Activated naive CD4-positive, alpha-beta T cell treated with anti-CD3 and anti-CD28 coated beads, Interleukin-2, amount 50 U/mL, for 72 hours (primary cell): ENCODE data around the gene BRD3. TPM values are rescaled to one million over a fixed set of nuclear protein-coding genes. Genes with fewer than 3 reads are reported as not detected.
"Not testable (repeated sequence)": the region's sequence is repeated elsewhere in the genome, so short reads cannot be mapped to it uniquely, and the experiment has no call there.

Experiments
- ATAC-seq, 2 donors: fragments of 150-1000 bp; cut with Tn5 transposase; 2 replicates each; pipeline ENCODE4 v1.10.0; 2021; ENCODE audit warnings: mild to moderate bottlenecking in 2 of 2, moderate library complexity in 2 of 2
- DNase-seq, 2 donors: peaks; one replicate each; pipeline ENCODE4 v3.0.0; 2021 to 2022; ENCODE audit warnings: low spot score in 2 of 2
- H3K27ac Mint-ChIP-seq, 2 donors: one replicate each; pipeline ENCODE4 v1.8.0; 2022; ENCODE audit warnings: mild to moderate bottlenecking in 2 of 2, mixed read lengths in 2 of 2
- H3K36me3 Mint-ChIP-seq, 2 donors: one replicate each; pipeline ENCODE4 v1.8.0; 2022; ENCODE audit warnings: mixed read lengths in 2 of 2
- H3K9me3 Mint-ChIP-seq, 2 donors: one replicate each; pipeline ENCODE4 v1.8.0; 2022; ENCODE audit warnings: mixed read lengths in 2 of 2
- total RNA-seq, 2 donors: library from RNA; stranded (reverse); gene quantifications; one replicate each; pipeline ENCODE4 v1.2.3, GENCODE V29; 2022

BRD3 gene
- total RNA-seq, 2 donors from 2014 or later = 24.6 to 29.5 TPM

DNA sequence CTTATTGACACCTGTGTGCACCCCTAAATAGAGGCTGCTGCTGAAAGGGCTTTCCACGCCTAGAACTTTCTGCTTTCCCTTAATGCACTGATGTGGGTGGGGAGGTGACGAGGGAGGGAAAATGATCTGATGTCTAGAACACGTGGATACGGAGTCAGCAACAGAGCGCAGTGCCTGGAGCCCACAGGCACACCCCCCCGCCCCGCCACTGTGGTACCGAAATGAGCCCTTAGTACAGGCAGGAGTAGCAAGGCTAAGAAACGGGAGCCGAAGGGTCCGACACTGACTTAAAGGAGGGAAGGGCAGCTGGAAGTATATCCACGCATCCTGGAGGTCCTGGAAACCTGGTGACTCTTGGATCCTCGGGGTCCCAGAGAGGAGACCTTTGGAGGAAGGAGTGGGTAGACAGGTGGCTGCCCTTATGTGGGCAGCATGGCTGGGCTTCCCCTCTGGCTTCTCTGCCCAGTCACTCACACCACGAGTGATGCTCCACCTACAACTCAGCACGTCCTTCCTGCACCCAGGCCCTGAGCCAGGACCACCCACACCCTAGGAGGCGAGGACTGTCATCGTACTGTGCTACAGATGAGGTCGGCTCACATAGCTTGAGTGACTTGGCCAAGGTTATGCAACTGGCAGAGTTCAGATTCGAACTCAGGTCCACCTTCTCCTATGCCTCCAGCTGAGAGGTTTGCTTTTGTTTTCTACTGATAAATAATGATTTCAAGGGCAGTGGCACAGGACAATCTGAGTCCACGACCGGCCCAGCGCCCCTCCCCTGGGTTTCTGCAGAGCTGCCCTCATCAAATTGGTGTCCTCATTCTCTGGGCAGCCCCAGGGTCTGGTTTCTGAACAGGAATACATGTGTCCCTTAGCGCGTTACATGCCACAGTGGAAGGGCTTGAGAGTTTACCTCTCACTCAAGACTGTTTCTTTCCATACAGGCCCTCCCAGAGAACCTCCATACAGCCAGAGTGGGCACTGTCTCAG is 71.0 kb downstream of the BRD3 start:
- Mint-ChIP-seq H3K9me3 (no peaks in the 10 kb centered on the region), H3K36me3 (no peaks in the 10 kb centered on the region), H3K27ac (no peak overlapping the region)
- DNase-seq (no peak), ATAC-seq (no peak)

- H3K27ac Mint-ChIP-seq = no peak overlapping the region
- no peak for ATAC-seq
- no peaks in the 10 kb centered on the region for H3K9me3 Mint-ChIP-seq
- no peaks in the 10 kb centered on the region for H3K36me3 Mint-ChIP-seq
- DNase-seq = no peak
These were observed 72.6 kb downstream of the BRD3 start for GRCh38 chr9:133995012-133995896.

- DNase-seq = peak; percentile 78 to 89
- H3K36me3 Mint-ChIP-seq = no peaks in the 10 kb centered on the region
- no peak overlapping the region for H3K27ac Mint-ChIP-seq
- H3K9me3 Mint-ChIP-seq = no peaks in the 10 kb centered on the region
- ATAC-seq = peak; percentile 47 to 54
These were observed 73.3 kb downstream of the BRD3 start for GRCh38 chr9:133994353-133995011.

DNA sequence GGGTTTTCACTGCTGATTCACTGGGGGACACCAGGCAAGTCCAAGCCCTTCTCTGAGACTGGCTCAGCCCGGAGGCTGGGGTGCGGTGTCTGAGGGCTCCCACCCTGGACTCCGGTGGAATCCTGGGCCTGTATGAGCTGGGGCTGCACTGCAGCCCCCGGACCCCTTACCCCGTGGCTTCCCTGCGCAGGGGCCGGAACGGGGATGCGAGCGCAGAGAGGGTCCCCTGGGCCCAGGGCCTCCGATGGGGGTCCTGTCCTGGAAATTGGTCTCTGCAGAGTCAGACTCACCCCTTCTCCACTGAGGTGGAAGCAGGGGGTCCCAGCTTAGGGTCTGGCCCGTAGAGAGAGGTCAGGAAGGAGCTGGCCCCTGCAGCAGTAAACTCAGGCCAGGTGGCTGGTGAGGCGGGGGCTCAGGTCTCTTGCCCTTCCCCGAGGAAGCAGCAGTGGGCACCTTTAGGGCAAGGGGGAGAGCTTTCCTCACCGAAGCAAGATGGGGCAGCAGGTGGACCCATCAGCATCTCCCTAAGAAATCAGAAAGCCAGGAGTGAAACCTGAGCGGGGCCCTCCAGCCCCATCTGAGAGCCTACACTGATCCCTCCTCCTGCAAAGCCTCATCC is 74.1 kb downstream of the BRD3 start:
- ATAC-seq (no peak), DNase-seq (no peak)
- Mint-ChIP-seq H3K9me3 (no peaks in the 10 kb centered on the region), H3K27ac (no peak overlapping the region), H3K36me3 (no peaks in the 10 kb centered on the region)

- Mint-ChIP-seq H3K9me3 (no peaks in the 10 kb centered on the region), H3K36me3 (no peaks in the 10 kb centered on the region), H3K27ac (no peak overlapping the region)
- ATAC-seq (peak; percentile 70 to 84), DNase-seq (peak; percentile 66 to 74)
These were observed 74.8 kb downstream of the BRD3 start for GRCh38 chr9:133992780-133993634.

GRCh38 chr9:133991964-133992779 is 75.7 kb downstream of the BRD3 start, which contains the start of gene VAV2:
VAV2 (minus strand) TSS chr9:133992324; CDS start chr9:133992278, 46 bp downstream.
- Mint-ChIP-seq H3K27ac (no peak within 1 kb of the TSS), H3K36me3 (no peaks in the 10 kb centered on the region), H3K9me3 (no peaks in the 10 kb centered on the region)
- DNase-seq = peak; percentile 60 to 80
- ATAC-seq = peak; percentile 70 to 76

- H3K36me3 Mint-ChIP-seq = no peaks in the 10 kb centered on the region
- no peak overlapping the region for H3K27ac Mint-ChIP-seq
- H3K9me3 Mint-ChIP-seq = no peaks in the 10 kb centered on the region
- ATAC-seq = peak in 1 of 2 donors; percentile 13
- no peak for DNase-seq
These were observed 76.5 kb downstream of the BRD3 start for GRCh38 chr9:133991214-133991921.

- Mint-ChIP-seq H3K9me3 (no peaks in the 10 kb centered on the region), H3K36me3 (no peaks in the 10 kb centered on the region), H3K27ac (no peak overlapping the region)
- ATAC-seq = no peak
- no peak for DNase-seq
These were observed 77.2 kb downstream of the BRD3 start for GRCh38 chr9:133990366-133991213.

DNA sequence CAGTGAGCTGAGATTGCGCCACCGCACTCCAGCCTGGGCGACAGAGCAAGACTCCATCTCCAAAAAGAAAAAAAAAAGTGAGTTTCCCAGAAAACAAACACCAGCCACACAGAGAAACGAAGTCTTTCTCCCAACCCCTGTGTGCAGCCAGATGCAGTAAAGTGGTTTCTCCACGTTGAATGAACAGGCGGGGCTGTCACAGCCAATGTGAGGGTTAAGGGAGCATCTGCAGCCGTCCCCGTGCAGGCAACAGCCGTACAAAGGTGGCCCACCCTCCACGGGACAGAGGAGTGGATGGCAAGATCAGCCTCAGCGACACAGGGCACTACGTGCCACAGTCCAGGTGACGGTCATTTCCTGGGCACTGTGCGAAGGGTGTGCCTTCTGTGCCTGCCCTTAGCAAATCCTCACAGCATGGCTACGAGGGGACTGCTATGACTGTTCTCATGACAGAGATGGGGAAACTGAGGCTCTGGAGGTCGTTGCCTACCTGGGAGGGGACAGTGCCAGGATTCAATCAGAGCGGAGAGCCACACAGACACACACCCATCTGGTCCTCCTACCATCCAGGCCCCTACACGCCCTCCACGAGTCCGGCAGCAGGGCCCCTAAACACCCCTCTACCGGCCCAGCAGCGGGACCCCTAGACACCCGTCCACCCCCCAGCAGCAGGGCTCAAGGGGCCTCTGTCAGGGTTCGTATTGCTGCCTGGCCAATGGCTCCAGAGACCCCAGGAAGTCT is 78.0 kb downstream of the BRD3 start:
- Mint-ChIP-seq H3K36me3 (no peaks in the 10 kb centered on the region), H3K9me3 (no peaks in the 10 kb centered on the region), H3K27ac (no peak overlapping the region)
- DNase-seq = no peak
- ATAC-seq = no peak

DNA sequence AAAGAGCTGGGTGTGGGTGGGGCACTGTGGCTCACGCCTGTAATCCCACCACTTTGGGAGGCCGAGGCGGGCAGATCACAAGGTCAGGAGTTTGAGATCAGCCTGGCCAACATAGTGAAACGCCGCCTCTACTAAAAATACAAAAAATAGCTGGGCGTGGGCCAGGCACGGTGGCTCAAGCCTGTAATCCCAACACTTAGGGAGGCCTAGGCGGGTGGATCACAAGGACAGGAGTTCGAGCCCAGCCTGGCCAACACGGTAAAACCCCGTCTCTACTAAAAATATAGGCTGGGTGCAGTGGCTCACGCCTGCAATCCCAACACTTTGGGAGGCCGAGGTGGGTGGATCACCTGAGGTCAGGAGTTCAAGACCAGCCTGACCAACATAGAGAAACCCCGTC is 79.1 kb downstream of the BRD3 start:
- DNase-seq, H3K36me3 Mint-ChIP-seq, ATAC-seq, H3K27ac Mint-ChIP-seq, H3K9me3 Mint-ChIP-seq: not testable (repeated sequence)

DNA sequence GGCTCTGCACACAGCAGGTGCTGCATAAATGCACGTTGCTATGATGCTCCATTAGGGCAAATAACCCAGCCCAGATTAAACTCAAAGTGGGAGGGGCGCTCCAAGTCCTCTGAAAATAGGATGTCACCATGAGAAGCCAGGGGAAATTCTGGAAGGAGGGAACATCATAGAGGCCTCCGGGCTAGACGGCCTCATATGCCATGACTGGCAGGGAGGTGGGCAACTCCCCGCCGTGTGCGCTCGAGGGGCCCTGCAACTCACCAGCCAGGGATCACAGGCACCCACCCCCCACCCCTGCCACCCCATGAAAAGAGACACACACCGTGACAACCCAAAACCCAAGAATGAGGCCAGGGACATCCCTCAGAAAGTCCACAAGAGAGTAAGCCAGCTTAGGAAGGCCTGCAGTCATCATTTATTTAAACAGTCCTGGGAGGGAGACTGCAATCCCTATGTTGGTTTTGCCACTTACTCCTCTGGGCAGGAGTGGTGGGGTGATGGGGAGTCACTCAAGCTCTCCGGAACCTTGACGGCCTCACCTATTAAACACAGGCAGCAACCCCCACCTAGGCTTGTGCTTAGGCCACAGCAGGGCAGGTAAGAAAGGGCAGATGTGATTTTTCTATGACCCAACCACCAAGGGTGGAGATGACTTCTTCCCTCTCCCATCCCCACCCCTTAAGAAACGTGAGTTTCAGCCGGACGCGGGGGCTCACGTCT is 79.7 kb downstream of the BRD3 start:
- ATAC-seq = no peak

DNA sequence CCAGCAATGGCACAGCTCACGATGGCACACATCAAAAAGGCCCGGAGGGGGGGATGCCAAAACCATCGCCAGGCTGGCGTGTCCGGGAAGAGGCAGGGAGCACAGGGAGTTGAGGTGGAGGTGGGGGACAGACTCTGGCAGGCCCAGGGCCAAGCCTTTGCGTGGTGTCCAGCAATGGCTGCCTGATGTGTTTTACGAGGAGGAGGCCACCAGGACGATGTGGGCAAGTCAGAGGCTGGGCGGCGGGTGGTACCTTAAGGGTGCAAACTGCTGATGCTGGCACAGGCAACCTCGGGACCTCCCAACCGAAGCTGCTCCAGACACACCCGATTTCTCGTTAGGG is 80.4 kb downstream of the BRD3 start:
- no peak for ATAC-seq
- no peaks in the 10 kb centered on the region for H3K9me3 Mint-ChIP-seq

More for the DNA sequence above, 79.7 kb downstream of the BRD3 start:
- H3K36me3 Mint-ChIP-seq = no peaks in the 10 kb centered on the region
- H3K27ac Mint-ChIP-seq = no peak overlapping the region
- no peaks in the 10 kb centered on the region for H3K9me3 Mint-ChIP-seq
- peak in 1 of 2 donors; percentile 37 for DNase-seq

More for the DNA sequence above, 80.4 kb downstream of the BRD3 start:
- Mint-ChIP-seq H3K36me3 (no peaks in the 10 kb centered on the region), H3K27ac (no peak overlapping the region)
- DNase-seq = peak in 1 of 2 donors; percentile 53
